DMS79 treated with DMSO at 0.1 percent for 48 hours (cell line): ENCODE data around the gene GTF2A1.

Experiments used
- DNase-seq: peaks from one replicate; lab custom pipeline; 2025; lab: John Stamatoyannopoulos, UW

The GTF2A1 gene

DNA sequence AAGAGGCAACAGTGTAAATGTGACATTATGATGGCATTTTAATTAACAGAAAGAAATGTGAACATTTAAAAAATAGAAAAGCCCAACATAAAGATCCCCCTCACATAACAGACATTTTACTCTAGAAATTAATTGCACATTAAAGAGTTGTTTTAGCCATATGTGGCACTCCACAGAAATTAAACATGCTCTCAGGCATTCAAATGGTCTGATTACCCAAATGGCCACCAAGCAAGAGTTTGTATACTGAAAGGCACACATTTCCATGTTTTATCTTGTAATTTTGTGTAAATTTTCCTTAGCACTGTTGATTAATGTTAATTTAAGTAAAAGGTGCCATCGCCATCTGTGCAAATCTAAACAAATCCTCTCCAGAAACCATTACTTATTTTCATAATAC is 43.5 kb downstream of the GTF2A1 start:
- no peak for DNase-seq

DNA sequence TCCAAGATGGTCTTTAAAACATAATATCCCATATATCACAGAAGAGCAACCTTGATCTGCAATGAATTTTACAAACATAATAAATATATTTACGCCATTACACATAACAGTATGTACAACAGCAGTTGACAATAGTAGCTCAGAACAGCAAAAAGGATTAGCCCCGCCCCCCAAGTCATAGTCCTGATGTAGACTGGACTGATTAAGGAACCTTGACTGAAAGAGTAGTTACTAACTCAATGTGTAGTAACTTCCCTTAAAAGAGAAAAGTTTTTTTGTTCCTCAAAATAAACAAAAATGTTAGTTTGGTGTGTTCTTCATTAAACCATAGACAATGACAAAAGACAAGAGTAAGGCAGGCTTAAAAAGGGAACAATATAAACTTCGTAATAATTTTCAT is 44.5 kb downstream of the GTF2A1 start:
- DNase-seq, result no peak

DNA sequence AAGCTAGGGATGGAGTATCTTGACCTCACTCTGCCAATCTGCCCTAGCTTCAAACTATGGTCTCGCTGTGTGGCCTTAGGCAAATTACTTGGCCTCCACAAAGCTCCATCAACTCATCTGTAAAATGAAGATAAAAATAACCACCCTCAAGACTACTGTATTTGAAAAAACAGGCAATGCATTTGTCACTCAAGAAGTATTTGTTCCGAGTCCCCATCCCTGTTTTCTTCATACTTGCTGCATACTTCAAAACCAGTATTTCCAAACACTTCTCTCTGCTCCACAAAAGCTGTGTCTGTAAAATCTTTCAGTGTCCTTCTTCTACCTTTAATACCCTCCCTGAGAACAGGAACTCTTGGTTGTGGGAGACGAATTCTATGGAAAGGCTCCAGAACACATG is 47.9 kb downstream of the GTF2A1 start:
- DNase-seq, result no peak

DNA sequence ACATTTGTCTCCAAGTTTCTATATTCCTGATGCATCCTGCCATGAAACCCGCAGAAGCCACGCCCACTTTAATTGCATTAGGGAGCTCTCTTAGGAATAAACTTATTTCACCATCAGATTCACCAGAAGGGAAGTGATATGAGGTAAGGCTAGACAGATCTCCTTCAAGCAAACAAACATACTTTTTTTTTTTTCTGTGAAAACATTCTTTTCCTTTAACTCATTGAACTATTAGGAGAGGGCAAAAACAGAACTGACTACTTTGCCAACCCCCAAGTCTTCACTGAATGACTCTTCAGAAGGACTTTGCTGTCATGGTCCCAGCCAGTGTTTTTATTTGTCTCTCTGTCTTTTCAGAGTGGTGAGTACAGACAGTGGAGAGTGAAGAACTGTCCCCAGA is 48.4 kb downstream of the GTF2A1 start:
- no peak for DNase-seq

DNA sequence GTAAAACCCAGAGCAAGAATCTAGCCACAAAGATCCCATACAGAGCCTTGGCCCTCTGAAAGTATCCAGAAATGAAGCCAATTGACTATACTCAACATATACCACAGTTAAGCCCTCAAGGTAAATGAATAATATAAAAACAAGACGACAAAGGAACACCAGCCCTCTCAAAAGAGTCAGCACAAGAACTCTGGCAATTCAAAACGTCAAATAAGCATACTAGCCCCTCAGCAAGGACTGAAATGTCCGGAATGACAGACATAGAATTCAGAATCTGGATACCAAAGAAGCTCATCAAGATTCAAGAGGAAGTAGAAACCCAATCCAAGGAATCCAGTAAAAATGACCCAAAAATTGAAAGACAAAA is 49.9 kb downstream of the GTF2A1 start:
- DNase-seq, result no peak

DNA sequence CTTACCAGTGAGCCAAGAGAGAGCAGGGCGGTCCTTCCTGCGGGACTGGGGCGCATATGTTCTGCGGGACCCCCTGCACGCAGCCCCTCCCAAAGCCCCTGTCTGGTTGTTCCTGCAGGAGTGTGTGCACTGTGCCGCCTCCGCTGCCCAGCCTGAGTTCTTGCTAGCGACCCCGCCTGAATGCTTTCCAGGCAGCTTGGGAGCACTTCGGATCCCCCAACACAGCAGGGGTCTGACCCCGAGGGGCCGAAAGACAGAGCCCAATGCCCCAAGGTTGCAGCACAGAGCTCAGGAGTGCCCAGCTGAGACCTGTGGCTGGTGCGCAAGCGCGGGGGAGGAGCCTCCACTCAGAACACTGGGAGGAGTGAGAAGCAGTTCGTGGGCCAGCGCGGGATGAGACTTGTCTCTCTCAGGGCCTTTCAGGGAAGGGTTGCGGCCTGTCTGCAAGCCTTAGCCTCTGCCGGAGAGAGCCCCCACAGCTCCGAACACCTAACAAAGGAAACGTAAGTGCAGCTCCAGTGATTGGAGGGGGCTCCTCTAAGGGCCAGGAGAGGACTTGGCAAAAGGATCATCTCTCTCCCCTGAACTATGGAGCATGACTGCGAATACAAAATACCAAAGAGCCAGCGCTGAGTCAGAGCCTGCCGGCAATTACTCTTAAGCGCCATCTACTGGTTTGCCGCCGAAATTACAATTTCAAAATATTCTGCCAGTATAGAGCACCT is 50.5 kb downstream of the GTF2A1 start:
- peak; percentile 99 for DNase-seq

DNA sequence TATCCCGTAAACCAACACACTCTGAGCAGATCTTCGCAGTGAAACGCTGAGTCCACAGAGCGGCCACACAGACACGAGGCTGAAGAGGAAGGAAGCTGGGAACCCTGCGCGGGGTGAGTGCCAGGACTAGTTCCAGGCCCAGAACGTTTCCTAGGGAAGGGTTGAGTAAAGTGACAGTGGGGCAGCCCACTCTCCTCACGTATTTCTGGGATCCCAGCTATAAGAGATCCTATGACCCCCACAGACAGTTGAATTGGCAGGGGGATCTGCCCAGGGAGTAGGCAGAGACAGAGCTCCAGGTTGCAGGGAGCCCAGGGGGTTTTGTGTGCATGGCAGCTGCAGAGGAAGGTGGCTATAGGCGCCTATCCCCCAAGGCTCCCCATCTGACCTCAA is 51.1 kb downstream of the GTF2A1 start:
- no peak for DNase-seq

DNA sequence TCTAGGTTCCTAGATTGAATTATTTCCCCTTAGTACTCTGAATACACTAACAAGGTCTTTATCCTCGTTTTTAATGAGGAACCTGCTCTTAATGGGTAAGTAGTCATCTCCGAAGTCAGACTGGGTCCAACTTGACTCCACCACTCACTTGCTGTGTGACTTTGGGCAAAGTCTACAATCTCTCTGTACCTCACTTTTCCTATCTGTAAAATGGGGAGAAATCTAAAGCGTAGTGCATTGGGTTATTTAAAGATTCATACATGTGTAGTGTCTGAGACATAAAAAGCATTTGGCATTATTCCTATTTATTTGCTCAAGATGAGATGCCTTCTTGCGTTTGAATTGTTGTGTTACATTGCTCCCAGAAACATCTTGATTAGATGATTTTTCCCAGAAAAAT is 51.5 kb downstream of the GTF2A1 start:
- DNase-seq, result no peak

DNA sequence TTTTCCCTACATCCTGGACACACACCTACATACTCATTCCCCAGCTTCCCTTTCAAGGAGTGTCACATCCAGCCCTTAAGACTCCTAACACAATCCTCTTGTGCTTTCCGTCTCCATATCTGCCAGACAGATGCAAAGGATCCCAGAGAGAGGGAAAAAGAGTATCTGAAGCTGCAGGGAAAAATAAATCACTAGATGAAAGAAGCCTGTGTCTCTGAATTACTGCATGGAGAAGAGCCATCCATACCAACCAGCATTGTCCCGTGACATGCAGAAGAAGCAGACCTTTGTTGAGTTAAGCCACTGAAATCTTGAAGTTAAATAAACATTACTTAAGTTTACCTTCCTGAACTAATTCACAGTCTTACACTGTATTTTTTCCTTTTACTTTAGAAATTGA is 54.6 kb downstream of the GTF2A1 start:
- no peak for DNase-seq

DNA sequence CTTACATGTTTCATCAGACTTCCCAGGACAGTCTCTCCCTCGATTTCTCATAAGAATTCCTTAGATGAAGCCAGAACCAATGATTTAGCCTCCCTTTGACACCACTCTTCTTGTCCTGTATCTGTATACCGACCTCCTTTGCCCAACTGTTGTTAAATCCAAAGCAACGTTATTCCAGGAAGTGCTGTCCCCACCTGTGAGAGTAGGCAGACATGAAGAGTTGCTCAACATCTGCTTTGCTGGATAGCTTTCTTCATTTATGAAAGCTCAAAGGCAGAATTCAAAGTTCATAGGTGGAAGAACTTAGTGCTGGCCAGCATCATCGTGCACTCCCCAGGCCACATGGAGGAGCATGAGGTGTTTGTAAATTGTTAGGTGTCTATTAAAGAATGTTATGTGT is 55.6 kb downstream of the GTF2A1 start:
- no peak for DNase-seq

DNA sequence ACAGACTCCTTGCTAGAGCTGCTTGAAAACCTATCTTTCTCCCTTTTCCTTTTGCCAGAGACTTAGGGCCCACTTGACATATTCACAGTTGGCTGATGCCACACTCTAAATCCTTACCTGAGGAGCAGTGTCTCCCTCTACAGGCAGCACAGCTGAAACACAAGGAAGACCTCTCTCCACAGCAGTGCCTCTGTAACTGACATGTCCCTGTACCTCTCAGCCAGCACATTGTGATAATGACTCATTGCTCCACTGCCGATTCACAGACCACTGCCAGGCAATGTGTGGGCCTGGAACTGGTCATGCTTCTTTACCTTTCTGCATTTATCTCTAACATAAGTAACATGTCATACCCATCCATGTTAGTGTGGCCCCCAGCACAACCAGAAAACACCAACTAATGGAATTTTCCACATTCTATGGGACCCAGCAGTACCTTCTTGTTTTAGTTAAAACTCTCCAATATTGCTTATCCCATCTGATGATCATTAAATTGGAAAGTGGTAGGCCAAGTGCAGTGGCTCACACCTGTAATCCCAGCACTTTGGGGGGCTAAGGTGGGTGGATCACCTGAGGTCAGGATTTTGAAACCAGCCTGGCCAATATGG is 56.5 kb downstream of the GTF2A1 start:
- DNase-seq, result peak; percentile 99

DNA sequence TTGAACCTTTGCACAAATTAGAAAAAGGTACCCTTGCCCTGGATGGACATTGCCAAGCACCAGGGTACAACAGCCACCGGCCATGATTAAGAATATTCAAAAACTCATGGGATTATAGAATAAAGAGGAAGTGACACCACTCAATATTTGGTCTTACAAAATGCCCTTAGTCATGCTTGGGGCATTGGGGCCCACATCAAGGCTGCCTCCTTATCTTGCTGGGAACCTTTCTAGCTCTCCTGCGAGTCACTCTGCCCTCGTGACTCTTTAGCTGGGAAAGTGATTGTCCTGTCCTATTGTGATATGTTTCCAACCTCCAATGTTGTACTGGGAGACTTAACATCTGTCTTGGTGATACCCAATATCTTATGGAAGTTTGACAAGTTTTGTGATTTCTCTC is 57.8 kb downstream of the GTF2A1 start:
- DNase-seq, result no peak

DNA sequence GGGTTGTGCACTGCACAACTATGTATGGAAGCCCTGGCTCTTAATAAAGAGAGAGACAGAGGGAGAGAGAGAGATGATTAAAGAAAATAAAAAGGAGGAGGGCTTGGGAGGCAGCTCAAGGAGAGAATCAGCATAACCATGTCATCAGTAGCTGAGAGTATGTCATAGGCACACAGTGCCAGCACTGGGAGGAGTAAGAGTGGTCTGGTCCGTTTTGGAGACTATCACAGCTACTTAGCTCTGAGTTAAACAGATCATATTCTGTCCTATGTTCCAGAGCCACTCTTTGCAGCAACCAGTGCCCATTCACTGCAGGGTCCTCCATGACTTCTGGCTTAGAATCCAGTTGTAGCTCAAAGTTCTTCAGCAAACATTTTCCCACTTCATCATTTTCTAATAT is 59.0 kb downstream of the GTF2A1 start:
- no peak for DNase-seq

DNA sequence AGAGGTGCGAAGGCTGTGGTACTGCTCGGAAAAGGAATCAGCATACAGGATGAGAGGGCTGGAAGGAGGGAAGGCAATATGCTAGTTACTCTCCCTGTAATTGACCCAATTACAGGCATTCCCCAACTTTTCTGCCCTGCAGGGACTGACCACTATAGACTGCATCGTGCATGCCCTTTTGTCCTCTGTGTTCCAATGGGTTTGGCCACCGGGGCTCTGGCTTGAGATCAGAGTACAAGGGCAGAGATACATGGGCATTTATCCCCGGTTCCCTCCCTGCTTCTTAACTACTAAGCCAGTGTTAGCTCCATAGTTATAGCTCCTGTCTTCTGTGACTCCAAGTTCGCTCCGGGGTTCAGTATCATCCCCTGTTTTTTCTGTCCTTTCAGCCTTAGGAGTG is 59.7 kb downstream of the GTF2A1 start:
- no peak for DNase-seq

DNA sequence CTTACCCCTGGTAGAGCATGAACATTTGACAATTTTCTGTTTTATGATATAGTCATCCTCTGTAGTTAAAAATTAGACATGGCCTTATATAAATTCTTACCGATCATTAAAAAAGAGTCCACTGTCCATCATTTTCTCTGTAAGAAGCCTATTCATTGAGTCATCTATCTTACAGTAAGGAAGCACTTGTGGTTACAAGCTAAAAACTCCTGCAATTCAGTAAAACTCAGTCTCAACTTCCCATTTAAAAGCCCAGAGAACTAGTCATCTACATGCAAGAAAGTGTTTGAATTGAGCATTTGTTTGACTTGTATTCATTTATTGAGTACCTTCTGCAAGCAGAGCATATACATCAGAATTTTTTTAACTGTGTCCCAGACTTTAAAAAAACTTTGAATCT is 63.3 kb downstream of the GTF2A1 start:
- DNase-seq, result no peak

DNA sequence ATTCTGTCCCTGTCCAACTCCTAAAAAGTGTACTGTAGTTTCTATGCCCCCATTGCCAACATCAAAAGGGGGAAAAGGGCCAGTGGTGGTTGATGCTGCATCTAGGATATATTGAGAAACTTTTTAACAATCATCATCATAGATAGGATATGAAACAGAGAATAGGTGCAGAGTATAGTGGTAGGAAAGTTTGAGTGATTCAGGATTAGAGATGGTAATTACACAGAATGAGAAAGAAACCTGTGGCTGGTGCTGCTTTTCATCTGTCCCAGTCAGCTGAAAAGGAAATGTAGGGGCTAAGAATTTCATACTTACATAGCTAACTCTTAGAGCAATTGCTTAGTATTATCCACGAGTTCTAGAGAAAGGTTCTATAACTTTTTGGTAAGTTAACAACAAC is 67.6 kb downstream of the GTF2A1 start:
- no peak for DNase-seq

DNA sequence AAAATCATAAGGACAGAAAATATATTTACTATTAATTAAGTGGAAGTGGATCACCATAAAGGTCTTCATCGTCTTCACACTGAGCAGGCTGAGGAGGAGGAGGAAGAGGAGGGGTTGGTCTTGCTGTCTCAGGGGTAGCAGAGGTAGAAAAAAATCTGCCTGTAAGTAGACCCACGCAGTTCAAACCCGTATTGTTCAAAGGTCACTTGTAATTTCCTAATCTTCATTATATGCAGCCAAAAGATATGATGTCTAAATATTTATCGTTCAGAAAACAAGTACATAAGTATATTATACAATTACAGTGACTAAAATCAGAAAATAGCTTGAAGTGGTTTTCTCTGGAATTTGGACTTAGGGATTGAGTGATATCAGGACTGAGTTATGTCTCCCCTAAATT is 72.1 kb downstream of the GTF2A1 start:
- no peak for DNase-seq

DNA sequence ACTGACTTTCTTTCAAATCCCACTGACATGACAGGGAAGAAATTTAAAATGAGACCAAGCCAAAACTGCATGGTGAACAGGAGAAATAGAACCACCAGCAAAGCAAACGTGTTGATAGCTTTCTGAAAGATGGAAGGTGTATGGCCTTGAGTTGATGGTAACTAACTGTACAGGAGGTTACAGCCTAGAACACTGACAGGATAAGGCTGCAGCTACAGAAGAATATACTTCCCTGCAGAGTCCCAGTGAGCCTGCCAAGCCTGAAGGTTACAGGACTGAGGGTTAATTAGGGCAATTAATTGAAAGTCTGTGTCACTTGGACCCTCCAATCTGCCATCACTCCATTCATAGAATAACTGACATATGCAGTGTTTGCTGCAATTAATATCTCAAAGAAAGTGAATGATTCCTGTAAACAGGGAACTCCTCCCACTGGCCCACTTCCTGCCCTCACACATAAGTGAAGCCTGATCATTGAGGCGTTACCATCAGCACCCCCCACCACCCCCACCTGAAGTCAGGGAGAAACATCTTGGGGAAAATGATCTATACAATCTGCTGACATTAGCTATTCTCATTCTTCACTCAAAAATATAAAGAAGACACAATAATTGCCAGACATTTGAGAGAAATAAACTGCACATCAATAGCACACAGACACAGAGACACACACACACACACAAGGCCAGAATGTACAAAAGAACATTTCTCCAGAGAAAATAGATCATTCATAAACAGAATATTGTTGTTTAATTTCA is 73.4 kb downstream of the GTF2A1 start:
- DNase-seq, result no peak

DNA sequence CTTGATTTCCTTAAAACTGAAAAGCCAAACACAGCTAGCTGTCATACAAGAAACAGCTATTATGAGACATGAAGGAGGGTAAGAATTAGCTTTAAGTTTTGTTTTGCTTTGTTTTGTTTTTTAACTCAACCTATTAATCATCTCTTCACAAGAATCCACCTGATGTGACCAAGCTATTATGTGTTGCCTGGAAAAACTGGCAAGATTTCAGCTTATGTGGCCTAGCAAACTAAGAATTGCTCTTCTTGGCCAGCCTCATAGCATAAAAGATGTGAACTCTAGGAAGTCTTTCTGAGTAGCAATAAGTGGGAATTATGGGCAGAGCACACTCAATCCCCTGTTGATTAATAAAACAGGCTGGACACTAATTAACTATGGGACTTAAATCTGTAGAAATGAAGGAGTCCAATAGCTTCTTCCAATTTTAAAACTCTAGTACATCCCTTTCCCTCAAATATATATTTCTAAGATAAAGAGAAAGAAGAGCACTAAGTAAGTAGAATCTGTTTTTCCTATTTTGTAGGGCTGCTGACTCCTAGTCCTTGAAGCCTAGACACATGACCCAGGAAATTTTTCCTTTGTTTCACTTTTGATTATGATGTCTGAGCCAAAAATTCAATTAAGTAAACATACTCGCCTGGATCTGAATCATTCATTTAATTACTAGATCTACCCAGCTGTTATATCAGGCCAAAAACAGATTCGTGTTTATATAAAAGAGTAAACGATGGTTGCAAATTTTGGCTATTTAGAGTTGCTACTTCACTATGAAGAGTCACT is 75.7 kb downstream of the GTF2A1 start:
- peak; percentile 98 for DNase-seq

DNA sequence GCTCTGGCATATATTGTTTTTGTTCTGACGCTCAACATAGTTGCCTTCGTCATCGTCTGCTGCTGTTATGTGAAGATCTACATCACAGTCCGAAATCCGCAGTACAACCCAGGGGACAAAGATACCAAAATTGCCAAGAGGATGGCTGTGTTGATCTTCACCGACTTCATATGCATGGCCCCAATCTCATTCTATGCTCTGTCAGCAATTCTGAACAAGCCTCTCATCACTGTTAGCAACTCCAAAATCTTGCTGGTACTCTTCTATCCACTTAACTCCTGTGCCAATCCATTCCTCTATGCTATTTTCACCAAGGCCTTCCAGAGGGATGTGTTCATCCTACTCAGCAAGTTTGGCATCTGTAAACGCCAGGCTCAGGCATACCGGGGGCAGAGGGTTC is 77.0 kb downstream of the GTF2A1 start:
- DNase-seq, result no peak

DNA sequence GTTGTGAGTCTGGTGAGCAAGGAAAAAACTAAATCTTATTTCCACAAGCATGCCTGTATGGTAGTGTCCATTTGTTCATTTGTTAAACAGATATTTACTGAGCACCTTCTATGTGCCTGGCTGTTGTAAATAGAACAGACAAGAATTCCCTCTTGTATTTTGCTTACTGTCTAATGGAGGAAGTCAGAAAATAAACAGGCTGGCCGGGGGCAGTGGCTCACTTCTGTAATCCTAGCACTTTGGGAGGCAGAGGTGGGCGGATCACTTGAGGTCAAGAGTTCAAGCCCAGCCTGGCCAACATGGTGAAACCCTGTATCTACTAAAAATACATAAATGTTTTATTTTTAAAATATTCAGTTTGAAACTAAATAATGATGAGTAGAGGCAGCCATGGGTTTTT is 79.3 kb downstream of the GTF2A1 start:
- DNase-seq, result no peak

DNA sequence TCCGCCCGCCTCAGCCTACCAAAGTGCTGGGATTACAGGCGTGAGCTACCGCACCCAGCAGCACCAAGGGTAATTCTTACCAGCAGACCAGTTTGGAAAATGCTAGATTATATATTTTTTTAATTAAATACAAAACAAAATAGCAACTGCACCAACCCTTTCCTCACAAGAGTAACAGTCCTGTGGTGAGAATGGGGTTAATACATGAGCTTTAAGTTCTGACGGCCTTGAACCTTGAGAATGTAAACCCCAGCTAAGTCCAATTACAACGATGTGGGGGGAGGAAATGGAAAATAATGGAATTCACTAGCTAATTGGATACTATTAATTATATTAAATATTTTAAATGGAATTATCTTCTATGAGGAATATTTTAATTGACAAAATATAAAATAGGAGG is 82.3 kb downstream of the GTF2A1 start:
- no peak for DNase-seq

DNA sequence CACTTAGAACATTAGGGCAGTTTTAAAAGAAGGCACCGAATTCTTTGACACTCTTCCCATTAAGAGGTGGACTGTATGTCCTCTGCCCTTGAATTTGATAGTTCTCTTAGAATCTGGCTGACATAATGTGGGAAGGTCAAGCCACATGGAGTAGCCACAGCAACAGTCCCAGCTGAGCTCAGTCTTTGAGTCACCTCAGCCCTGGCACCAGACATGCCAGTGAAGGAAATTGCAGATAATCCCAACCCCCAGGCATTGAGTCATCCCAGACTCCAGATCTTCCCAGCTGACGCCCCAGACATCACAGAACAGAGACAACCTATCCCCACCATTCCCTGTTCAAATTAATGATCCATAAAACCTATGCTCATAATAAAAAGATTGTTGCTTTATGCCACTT is 83.4 kb downstream of the GTF2A1 start:
- no peak for DNase-seq
